Embryonic facial prominence (tissue), 1 donor: ENCODE results near the gene COG5.
"Not testable (repeated sequence)": the region's sequence is repeated elsewhere in the genome, so short reads cannot be mapped to it uniquely, and the experiment has no call there.

Experiments
- DNase-seq: peaks from one replicate; pipeline ENCODE4 v3.0.0-alpha.2; 2016; ENCODE audit errors: extremely low spot score

The COG5 gene

GRCh38 chr7:107224374-107225223 is 339.1 kb downstream of the COG5 start:
- DNase-seq = no peak

GRCh38 chr7:107220806-107221205 is 342.9 kb downstream of the COG5 start:
- not testable (repeated sequence) for DNase-seq

GRCh38 chr7:107220356-107220755 is 343.4 kb downstream of the COG5 start:
- DNase-seq = no peak

GRCh38 chr7:107219563-107220244 is 344.0 kb downstream of the COG5 start:
- DNase-seq = no peak

GRCh38 chr7:107213945-107214344 is 349.8 kb downstream of the COG5 start:
- no peak for DNase-seq

GRCh38 chr7:107213193-107213788 is 350.4 kb downstream of the COG5 start:
- no peak for DNase-seq

GRCh38 chr7:107212725-107213124 is 351.0 kb downstream of the COG5 start:
- DNase-seq = no peak

- no peak for DNase-seq
Observed at GRCh38 chr7:107210400-107210799, 353.3 kb downstream of the COG5 start.

GRCh38 chr7:107209565-107209964 is 354.2 kb downstream of the COG5 start:
- DNase-seq = no peak

- DNase-seq = no peak
Observed at GRCh38 chr7:107208563-107208962, 355.2 kb downstream of the COG5 start.

GRCh38 chr7:107208024-107208521 is 355.6 kb downstream of the COG5 start:
- no peak for DNase-seq

GRCh38 chr7:107207459-107207858 is 356.3 kb downstream of the COG5 start:
- DNase-seq = no peak

GRCh38 chr7:107206706-107207105 is 357.0 kb downstream of the COG5 start:
- DNase-seq = no peak

GRCh38 chr7:107206136-107206535 is 357.6 kb downstream of the COG5 start:
- no peak for DNase-seq

GRCh38 chr7:107203607-107204006 is 360.1 kb downstream of the COG5 start:
- no peak for DNase-seq

- no peak for DNase-seq
Observed at GRCh38 chr7:107201795-107202450, 361.8 kb downstream of the COG5 start.

- DNase-seq = no peak
Observed at GRCh38 chr7:107196834-107197610, 366.7 kb downstream of the COG5 start.

GRCh38 chr7:107194052-107194451 is 369.7 kb downstream of the COG5 start:
- no peak for DNase-seq

GRCh38 chr7:107190090-107190489 is 373.6 kb downstream of the COG5 start:
- no peak for DNase-seq

- DNase-seq = no peak
Observed at GRCh38 chr7:107187774-107188173, 375.9 kb downstream of the COG5 start.

- no peak for DNase-seq
Observed at GRCh38 chr7:107186240-107186639, 377.5 kb downstream of the COG5 start.
